SK-N-SH (cell line): ENCODE data around the gene C1orf141.

ENCODE experiments used
- CTCF ChIP-seq: fragments of 200-600 bp; sonication (generic); IDR thresholded peaks from 2 replicates; pipeline ENCODE4 v1.6.1; 2017; ENCODE audit warnings: antibody characterized with exemption, mild to moderate bottlenecking, moderate library complexity
- EP300 ChIP-seq, 2 experiments: IDR thresholded peaks; 2 replicates each; pipeline versions ENCODE4 v1.4.0 to v1.6.1; 2012; ENCODE audit warnings: borderline replicate concordance in 1 of 2, low read depth in 1 of 2, low read length in 1 of 2
- FOXJ3 ChIP-seq: sonication (generic); formaldehyde crosslinking; IDR thresholded peaks from 2 replicates; pipeline ENCODE4 v1.5.1; 2020; ENCODE audit warnings: mild to moderate bottlenecking, missing genetic modification reagents

DNA sequence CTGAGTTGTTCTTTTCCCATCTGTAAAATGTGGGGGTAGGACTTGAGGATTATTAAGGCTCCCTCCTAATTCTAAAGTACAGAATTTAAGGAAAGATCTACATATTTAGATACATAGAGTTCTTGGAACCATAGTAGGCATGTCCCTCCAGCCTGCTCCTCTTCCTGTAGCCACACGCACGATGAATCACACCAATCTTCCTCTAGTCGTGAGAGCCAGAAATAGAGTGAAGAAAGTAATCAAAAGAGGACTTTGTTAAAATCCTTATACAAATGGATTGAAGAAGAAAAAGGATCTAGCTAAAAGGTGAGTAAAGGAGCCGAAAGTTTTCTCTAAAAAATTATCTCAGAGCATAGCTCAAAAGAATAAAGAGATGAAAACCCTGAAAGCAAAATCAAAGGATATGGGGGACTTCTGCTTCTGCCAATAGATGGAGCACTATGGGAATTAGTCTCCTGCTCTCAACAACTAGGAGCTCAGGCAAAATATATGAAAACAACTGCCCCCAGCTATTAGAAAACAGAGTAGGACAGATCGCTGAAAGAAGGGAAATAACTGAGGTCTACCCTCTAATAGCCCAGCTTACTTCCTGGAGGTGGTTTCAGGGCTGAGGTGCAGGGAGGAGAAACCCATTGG lies 8.5 kb downstream of the C1orf141 start:
- TF ChIP-seq EP300 (IDR thresholded peaks at IDR 0.05; ENCODE audit: borderline replicate concordance in 1 of 2, low read depth in 1 of 2, low read length in 1 of 2): no peak
- TF ChIP-seq CTCF: no peak
- TF ChIP-seq FOXJ3 (CRISPR knock-in tag): no peak
